Measurements from ENCODE around the gene MAGEA9. TPM values are rescaled to one million over a fixed set of nuclear protein-coding genes. Genes with fewer than 3 reads are reported as not detected.

MAGEA9 gene
- total and polyA plus RNA-seq, 2 experiments from 2014 or later: not detected

- Histone ChIP-seq H3K4me3 (no peak overlapping the region), H4K20me1 (replicated peaks; ENCODE audit: insufficient read depth) (no peaks in the 10 kb centered on the region), H3K27ac (ENCODE audit: low read depth) (no peak overlapping the region), H3K27me3 (ENCODE audit: insufficient read depth) (no peaks in the 10 kb centered on the region), H3K79me2 (replicated peaks; ENCODE audit: insufficient read depth) (no peaks in the 10 kb centered on the region), H3K4me2 (no peak overlapping the region), H3K36me3 (ENCODE audit: insufficient read depth) (no peaks in the 10 kb centered on the region), H3F3A (replicated peaks; ENCODE audit: low read depth) (no peaks in the 10 kb centered on the region), H3K9me2 (ENCODE audit: insufficient read depth) (no peaks in the 10 kb centered on the region), H2AFZ (no peak overlapping the region), H3K4me1 (ENCODE audit: insufficient read depth) (no peaks in the 10 kb centered on the region)
- H3K27me3 Mint-ChIP-seq (ENCODE audit: insufficient read depth, low read depth, poor library complexity): peaks cover 8% of the 10 kb centered on the region
- no peak overlapping the region for H3K4me3 Mint-ChIP-seq
- H3K9me3 Mint-ChIP-seq: no peaks in the 10 kb centered on the region
- H3K36me3 Mint-ChIP-seq (ENCODE audit: low read depth): no peaks in the 10 kb centered on the region
- no peak for TF ChIP-seq JUNB (IDR thresholded peaks at IDR 0.05; ENCODE audit: unreplicated experiment)
- no peak for TF ChIP-seq REST (IDR thresholded peaks at IDR 0.05; ENCODE audit: unreplicated experiment)
- TF ChIP-seq CTCF (conservative IDR thresholded peaks at IDR 0.05; ENCODE audit: low read depth in 2 of 2): no peak
- TF ChIP-seq POLR2AphosphoS5 (IDR thresholded peaks at IDR 0.05; ENCODE audit: low read depth): no peak
- no peak for TF ChIP-seq EZH2 (IDR thresholded peaks at IDR 0.05; ENCODE audit: low read depth, unreplicated experiment)
- no peak for TF ChIP-seq ZNF114 (CRISPR knock-in tag; IDR thresholded peaks at IDR 0.05)
- no peak for TF ChIP-seq ZNF462 (CRISPR knock-in tag; IDR thresholded peaks at IDR 0.05)
- no peak for TF ChIP-seq EZH2phosphoT487 (IDR thresholded peaks at IDR 0.05; ENCODE audit: unreplicated experiment)
- no peak for TF ChIP-seq ZNF331 (CRISPR knock-in tag; IDR thresholded peaks at IDR 0.05; ENCODE audit: low read depth)
- no peak for TF ChIP-seq CREB1 (CRISPR knock-in tag; IDR thresholded peaks at IDR 0.05; ENCODE audit: low read depth)
- no peak for TF ChIP-seq STAT1 (IDR thresholded peaks at IDR 0.05; ENCODE audit: unreplicated experiment)
- TF ChIP-seq ETS1 (IDR thresholded peaks at IDR 0.05): no peak
- TF ChIP-seq NANOG (IDR thresholded peaks at IDR 0.05; ENCODE audit: borderline replicate concordance): no peak
- DNase-seq (ENCODE audit: low spot score) (no peak), ATAC-seq (no peak)
- no peaks in the 10 kb centered on the region for H3K4me1 Mint-ChIP-seq
- H3K27ac Mint-ChIP-seq: no peak overlapping the region
These were observed 21.9 kb upstream of the MAGEA9 start for GRCh38 chrX:149759824-149760223.

All from GM23338 (cell line).